ENCODE data around the gene WDR37.

Gene WDR37

GRCh38 chr10:1043532-1043995 is 12.6 kb upstream of the WDR37 start:
- DNase-seq (ENCODE audit: extremely low read depth, insufficient read length), result no peak
- TF ChIP-seq, protein P1, sequence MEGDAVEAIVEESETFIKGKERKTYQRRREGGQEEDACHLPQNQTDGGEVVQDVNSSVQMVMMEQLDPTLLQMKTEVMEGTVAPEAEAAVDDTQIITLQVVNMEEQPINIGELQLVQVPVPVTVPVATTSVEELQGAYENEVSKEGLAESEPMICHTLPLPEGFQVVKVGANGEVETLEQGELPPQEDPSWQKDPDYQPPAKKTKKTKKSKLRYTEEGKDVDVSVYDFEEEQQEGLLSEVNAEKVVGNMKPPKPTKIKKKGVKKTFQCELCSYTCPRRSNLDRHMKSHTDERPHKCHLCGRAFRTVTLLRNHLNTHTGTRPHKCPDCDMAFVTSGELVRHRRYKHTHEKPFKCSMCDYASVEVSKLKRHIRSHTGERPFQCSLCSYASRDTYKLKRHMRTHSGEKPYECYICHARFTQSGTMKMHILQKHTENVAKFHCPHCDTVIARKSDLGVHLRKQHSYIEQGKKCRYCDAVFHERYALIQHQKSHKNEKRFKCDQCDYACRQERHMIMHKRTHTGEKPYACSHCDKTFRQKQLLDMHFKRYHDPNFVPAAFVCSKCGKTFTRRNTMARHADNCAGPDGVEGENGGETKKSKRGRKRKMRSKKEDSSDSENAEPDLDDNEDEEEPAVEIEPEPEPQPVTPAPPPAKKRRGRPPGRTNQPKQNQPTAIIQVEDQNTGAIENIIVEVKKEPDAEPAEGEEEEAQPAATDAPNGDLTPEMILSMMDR (IDR thresholded peaks at IDR 0.05; ENCODE audit: insufficient read depth, low read length, poor library complexity, severe bottlenecking), result no peak
- no peaks in the 10 kb centered on the region for H3K27me3 ChIP-seq (replicated peaks; ENCODE audit: control insufficient read depth, insufficient read depth, low read length)
- H3K36me3 ChIP-seq (ENCODE audit: control insufficient read depth, insufficient read depth, low read length), result peaks cover 4% of the 10 kb centered on the region
- H3K4me3 ChIP-seq (replicated peaks; ENCODE audit: low read depth, low read length), result peak overlapping the region; percentile 66

DNA sequence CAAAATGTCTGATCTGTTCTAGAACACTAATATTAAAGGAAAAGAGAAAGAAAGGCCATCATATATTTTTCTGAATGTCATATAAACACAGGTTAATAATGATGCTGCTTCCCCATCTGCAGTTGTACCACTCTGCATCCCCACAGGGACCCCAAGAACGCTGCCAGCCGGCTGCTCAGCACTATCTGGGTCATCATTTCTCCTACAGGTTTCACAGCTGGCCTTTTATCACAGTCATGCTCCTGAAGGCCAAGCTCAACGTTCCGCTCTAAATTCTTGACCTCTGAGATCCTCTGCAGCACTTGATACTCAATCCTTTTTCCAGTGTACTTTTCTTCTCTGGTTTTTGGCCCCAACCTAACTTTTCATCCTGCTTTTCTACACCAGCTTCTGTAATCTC is 12.0 kb upstream of the WDR37 start:
- Histone ChIP-seq H3K27me3 (replicated peaks; ENCODE audit: control insufficient read depth, insufficient read depth, low read length) (no peaks in the 10 kb centered on the region), H3K4me3 (replicated peaks; ENCODE audit: low read depth, low read length) (peak overlapping the region; percentile 66), H3K36me3 (ENCODE audit: control insufficient read depth, insufficient read depth, low read length) (peaks cover 3% of the 10 kb centered on the region)
- TF ChIP-seq, protein P1 (IDR thresholded peaks at IDR 0.05; ENCODE audit: insufficient read depth, low read length, poor library complexity, severe bottlenecking), result no peak
- DNase-seq (ENCODE audit: extremely low read depth, insufficient read length), result no peak

GRCh38 chr10:1044964-1045363 is 11.2 kb upstream of the WDR37 start:
- TF ChIP-seq, protein P1 (IDR thresholded peaks at IDR 0.05; ENCODE audit: insufficient read depth, low read length, poor library complexity, severe bottlenecking), result no peak
- no peak for DNase-seq (ENCODE audit: extremely low read depth, insufficient read length)
- Histone ChIP-seq H3K36me3 (ENCODE audit: control insufficient read depth, insufficient read depth, low read length) (peaks cover 3% of the 10 kb centered on the region), H3K4me3 (replicated peaks; ENCODE audit: low read depth, low read length) (peak overlapping the region; percentile 66), H3K27me3 (replicated peaks; ENCODE audit: control insufficient read depth, insufficient read depth, low read length) (no peaks in the 10 kb centered on the region)

- TF ChIP-seq, protein P1 (IDR thresholded peaks at IDR 0.05; ENCODE audit: insufficient read depth, low read length, poor library complexity, severe bottlenecking), result no peak
- Histone ChIP-seq H3K27me3 (replicated peaks; ENCODE audit: control insufficient read depth, insufficient read depth, low read length) (no peaks in the 10 kb centered on the region), H3K36me3 (ENCODE audit: control insufficient read depth, insufficient read depth, low read length) (peaks cover 2% of the 10 kb centered on the region), H3K4me3 (replicated peaks; ENCODE audit: low read depth, low read length) (peak overlapping the region; percentile 66)
- no peak for DNase-seq (ENCODE audit: extremely low read depth, insufficient read length)
Observed at GRCh38 chr10:1045415-1045814, 10.8 kb upstream of the WDR37 start.

GRCh38 chr10:1047937-1048336 is 8.2 kb upstream of the WDR37 start:
- peak overlapping the region; percentile 92 for H3K4me3 ChIP-seq (replicated peaks; ENCODE audit: low read depth, low read length)
- H3K36me3 ChIP-seq (ENCODE audit: control insufficient read depth, insufficient read depth, low read length), result peaks cover 1% of the 10 kb centered on the region
- TF ChIP-seq, protein P1 (IDR thresholded peaks at IDR 0.05; ENCODE audit: insufficient read depth, low read length, poor library complexity, severe bottlenecking), result no peak
- no peaks in the 10 kb centered on the region for H3K27me3 ChIP-seq (replicated peaks; ENCODE audit: control insufficient read depth, insufficient read depth, low read length)
- no peak for DNase-seq (ENCODE audit: extremely low read depth, insufficient read length)

DNA sequence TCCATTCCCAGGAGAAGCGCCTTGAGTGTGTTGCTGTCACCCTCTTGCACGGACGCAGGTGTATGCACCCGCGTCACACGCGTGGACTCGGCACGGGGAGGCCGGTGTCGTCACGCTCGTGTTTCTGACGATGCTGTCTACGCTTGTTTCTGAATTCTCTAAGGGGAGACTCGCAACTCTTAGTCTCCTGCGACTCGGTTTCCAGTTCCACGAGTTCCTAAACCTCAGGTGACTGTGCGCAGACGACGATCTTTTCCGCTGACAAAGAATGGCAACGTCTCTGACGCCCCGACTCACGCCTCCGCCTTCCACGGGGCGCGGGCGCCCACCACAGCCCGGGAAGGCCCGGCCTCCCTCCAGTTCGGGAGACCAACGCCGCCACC is 7.8 kb upstream of the WDR37 start:
- no peak for DNase-seq (ENCODE audit: extremely low read depth, insufficient read length)
- H3K36me3 ChIP-seq (ENCODE audit: control insufficient read depth, insufficient read depth, low read length), result peaks cover 1% of the 10 kb centered on the region
- TF ChIP-seq, protein P1 (IDR thresholded peaks at IDR 0.05; ENCODE audit: insufficient read depth, low read length, poor library complexity, severe bottlenecking), result no peak
- H3K4me3 ChIP-seq (replicated peaks; ENCODE audit: low read depth, low read length), result peak overlapping the region; percentile 92
- no peaks in the 10 kb centered on the region for H3K27me3 ChIP-seq (replicated peaks; ENCODE audit: control insufficient read depth, insufficient read depth, low read length)

Data from GM06990 (cell line).